ENCODE measurements around the gene LAMB4. TPM values are rescaled to one million over a fixed set of nuclear protein-coding genes. Genes with fewer than 3 reads are reported as not detected.

The LAMB4 gene
- total and polyA plus RNA-seq, 2 of the 4 experiments (the other 2 are of a cell fraction): 0.12 to 0.18 TPM

- DNase-seq: no peak
- no peak overlapping the region for H4K5ac ChIP-seq (ENCODE audit: low read depth, low read length)
- TF ChIP-seq RAD21 (IDR thresholded peaks at IDR 0.05; ENCODE audit: low read length): no peak
- no TSS peak for BruUV-seq (replicated peaks)
- H3K36me3 ChIP-seq (ENCODE audit: control insufficient read depth, insufficient read depth, low read length): no peaks in the 10 kb centered on the region
- no peak overlapping the region for H3K27ac ChIP-seq (ENCODE audit: insufficient read depth, low read length)
- ChIA-PET POLR2A (ENCODE audit: unreplicated experiment) (no interaction called here), CTCF (no interaction called here)
- no peak overlapping the region for H3K4me3 ChIP-seq (ENCODE audit: insufficient read depth, low read depth, low read length)
- H2AK5ac ChIP-seq (ENCODE audit: low read depth, low read length): no peak overlapping the region
- no peak overlapping the region for H3K23ac ChIP-seq (ENCODE audit: low read depth, low read length)
- H3K9ac ChIP-seq (ENCODE audit: low read depth, low read length): no peak overlapping the region
- no peak overlapping the region for H3K4ac ChIP-seq (ENCODE audit: low read depth, low read length)
- no peak overlapping the region for H2BK120ac ChIP-seq (ENCODE audit: low read depth, low read length)
- no peak overlapping the region for H2AK9ac ChIP-seq (replicated peaks; ENCODE audit: low read depth, low read length, poor library complexity)
- H3K4me1 ChIP-seq (ENCODE audit: control insufficient read depth, insufficient read depth, low read length): peaks cover 3% of the 10 kb centered on the region; the same call in 1 of the 2 replicates
- dilution Hi-C loops (cut with HindIII; ENCODE audit: low sequenced_read_pairs, unreplicated experiment): no loop called here
- no peak overlapping the region for H4K91ac ChIP-seq (ENCODE audit: insufficient read depth, low read depth, low read length)
- in situ Hi-C loops (cut with MboI; ENCODE audit: low sequenced_read_pairs): no loop called here
- H2AFZ ChIP-seq (replicated peaks; ENCODE audit: low read length, poor library complexity): no peak overlapping the region
- H3K79me1 ChIP-seq (ENCODE audit: low read depth in 1 of 2, low read length in 2 of 2): no peaks in the 10 kb centered on the region
- H4K20me1 ChIP-seq (ENCODE audit: insufficient read depth, low read length): no peaks in the 10 kb centered on the region
- no peak overlapping the region for H3K18ac ChIP-seq (ENCODE audit: low read depth, low read length)
- no peak overlapping the region for H2BK20ac ChIP-seq (ENCODE audit: low read depth, low read length)
- no peak overlapping the region for H2BK15ac ChIP-seq (ENCODE audit: low read depth, low read length)
- ATAC-seq (ENCODE audit: low read depth): no peak
- 0 out of 2 replicates have a peak, but pooled peaks cover 3% of the 10 kb centered on the region for H3K9me1 ChIP-seq (ENCODE audit: insufficient read depth, low read length)
- no peak overlapping the region for H4K8ac ChIP-seq (ENCODE audit: low read depth in 2 of 2, low read length in 2 of 2)
- intact Hi-C loops (cut with micrococcal nuclease): no loop called here
- no CpG with 5 or more reads among the region's 1 CpG for WGBS, 2 experiments (ENCODE audit: extremely low coverage in 2 of 2, insufficient read length in 1 of 2)
- no peak overlapping the region for H3K14ac ChIP-seq (replicated peaks; ENCODE audit: low read depth, low read length)
- H3K56ac ChIP-seq (ENCODE audit: extremely low read depth, insufficient read depth, low read length): no peak overlapping the region
- no peaks in the 10 kb centered on the region for H3K9me3 ChIP-seq (ENCODE audit: control insufficient read depth, insufficient read depth, low read length)
- no peak overlapping the region for H2BK5ac ChIP-seq (ENCODE audit: low read depth, low read length, poor library complexity, severe bottlenecking)
- no peak overlapping the region for H3K4me2 ChIP-seq (ENCODE audit: low read depth, low read length)
- H3K27me3 ChIP-seq (ENCODE audit: control insufficient read depth, insufficient read depth, low read length): no peaks in the 10 kb centered on the region
Measured at GRCh38 chr7:108037741-108038140, 92.4 kb downstream of the LAMB4 start.
